B cell (primary cell): ENCODE results near the gene TMEM139.

ENCODE experiments used
- CTCF ChIP-seq: fragments of 200-600 bp; IDR thresholded peaks from one replicate; pipeline ENCODE4 v1.8.0; 2022; ENCODE audit warnings: antibody characterized with exemption, mild to moderate bottlenecking
- EZH2 ChIP-seq: IDR thresholded peaks from 2 replicates; pipeline ENCODE4 v1.6.1; 2012; ENCODE audit warnings: borderline replicate concordance, low read depth, mild to moderate bottlenecking, moderate library complexity, low read length; ENCODE audit not compliant: insufficient read depth, poor library complexity, severe bottlenecking

DNA sequence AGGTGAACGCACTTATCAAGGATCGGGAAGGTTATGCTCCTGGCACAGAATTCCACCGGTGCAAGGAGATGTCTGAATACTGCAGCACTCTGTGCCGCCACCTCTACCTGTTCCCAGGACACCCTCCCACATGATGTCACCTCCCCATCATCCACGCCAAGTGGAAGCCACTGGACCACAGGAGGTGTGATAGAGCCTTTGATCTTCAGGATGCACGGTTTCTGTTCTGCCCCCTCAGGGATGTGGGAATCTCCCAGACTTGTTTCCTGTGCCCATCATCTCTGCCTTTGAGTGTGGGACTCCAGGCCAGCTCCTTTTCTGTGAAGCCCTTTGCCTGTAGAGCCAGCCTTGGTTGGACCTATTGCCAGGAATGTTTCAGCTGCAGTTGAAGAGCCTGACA, 20.2 kb downstream of the TMEM139 start:
- TF ChIP-seq EZH2 (no peak), CTCF (no peak)
